Measurements from ENCODE around the gene ZNF789.

Gene ZNF789

DNA sequence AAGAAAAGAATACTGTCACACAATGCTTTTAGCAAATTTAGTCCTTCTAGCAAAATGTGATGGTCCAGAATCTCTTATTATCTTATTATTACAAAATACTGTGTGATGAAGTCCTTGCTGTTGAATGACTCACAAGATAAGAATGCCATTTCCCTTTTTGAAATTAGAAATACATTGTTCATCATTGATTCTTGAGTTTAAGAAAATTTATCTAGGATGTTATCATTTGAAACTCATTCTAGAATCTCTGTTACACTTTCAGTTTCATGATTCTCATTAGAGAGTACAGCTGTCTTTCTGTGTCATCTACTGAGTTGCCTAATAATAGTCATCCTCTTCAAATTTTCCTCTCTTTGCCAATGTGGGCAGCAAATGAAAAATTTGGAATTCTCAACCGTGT is 41.4 kb downstream of the ZNF789 start:
- H3K36me3 ChIP-seq (ENCODE audit: low read depth), result peaks cover 56% of the 10 kb centered on the region
- no peaks in the 10 kb centered on the region for H3K9me3 ChIP-seq (ENCODE audit: severe bottlenecking)
- H3K27ac ChIP-seq (ENCODE audit: poor library complexity, severe bottlenecking), result no peak overlapping the region
- H3K4me3 ChIP-seq (ENCODE audit: severe bottlenecking), result no peak overlapping the region
- H3K27me3 ChIP-seq (ENCODE audit: insufficient read depth, poor library complexity, severe bottlenecking), result no peaks in the 10 kb centered on the region
- DNase-seq (ENCODE audit: low spot score) (no peak), ATAC-seq (ENCODE audit: low read depth) (no peak)
- H3K4me1 ChIP-seq (ENCODE audit: insufficient read depth, poor library complexity, severe bottlenecking), result peaks cover 2% of the 10 kb centered on the region
- no peak for TF ChIP-seq CTCF (IDR thresholded peaks at IDR 0.05; ENCODE audit: poor library complexity, severe bottlenecking)

DNA sequence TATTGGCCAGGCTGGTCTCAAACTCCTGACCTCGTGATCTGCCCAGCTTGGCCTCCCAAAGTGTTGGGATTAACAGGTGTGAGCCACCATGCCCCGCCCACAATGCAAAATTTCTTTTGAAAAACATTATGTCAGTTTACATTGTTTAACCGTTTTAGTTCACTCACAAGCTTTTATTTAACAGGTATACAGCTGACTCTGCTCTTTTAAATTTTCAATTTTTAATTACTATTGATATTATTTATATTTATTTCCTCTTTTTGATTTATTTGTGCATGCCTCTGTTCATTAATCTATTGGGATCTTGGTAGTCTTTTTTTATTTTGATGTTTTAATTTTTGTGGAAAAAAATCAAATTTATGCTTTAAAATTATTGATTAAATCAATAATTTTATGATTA is 48.7 kb downstream of the ZNF789 start:
- H3K36me3 ChIP-seq (ENCODE audit: low read depth), result peaks cover 55% of the 10 kb centered on the region

DNA sequence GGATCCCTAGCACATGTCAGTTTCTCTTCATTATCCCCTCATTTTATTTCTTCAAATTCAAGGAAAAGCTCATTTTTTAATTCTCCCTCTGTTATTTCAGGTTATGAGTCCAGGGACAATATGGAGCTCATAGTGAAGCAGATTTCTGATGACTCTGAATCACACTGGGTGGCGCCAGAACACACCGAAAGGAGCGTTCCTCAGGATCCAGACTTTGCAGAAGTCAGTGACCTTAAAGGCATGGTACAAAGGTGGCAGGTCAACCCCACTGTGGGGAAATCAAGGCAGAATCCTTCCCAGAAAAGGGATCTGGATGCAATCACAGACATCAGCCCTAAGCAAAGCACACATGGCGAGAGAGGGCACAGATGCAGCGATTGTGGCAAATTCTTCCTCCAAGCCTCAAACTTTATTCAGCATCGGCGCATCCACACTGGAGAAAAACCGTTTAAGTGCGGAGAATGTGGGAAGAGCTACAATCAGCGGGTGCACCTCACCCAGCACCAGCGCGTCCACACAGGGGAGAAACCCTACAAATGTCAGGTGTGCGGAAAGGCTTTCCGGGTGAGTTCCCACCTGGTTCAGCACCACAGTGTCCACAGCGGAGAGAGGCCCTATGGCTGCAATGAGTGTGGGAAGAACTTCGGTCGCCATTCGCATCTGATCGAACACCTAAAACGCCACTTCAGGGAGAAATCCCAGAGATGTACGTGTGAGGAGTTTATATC is 53.2 kb downstream of the ZNF789 start:
- Histone ChIP-seq H3K4me1 (ENCODE audit: insufficient read depth, poor library complexity, severe bottlenecking) (no peaks in the 10 kb centered on the region), H3K4me3 (ENCODE audit: severe bottlenecking) (no peak overlapping the region), H3K9me3 (ENCODE audit: severe bottlenecking) (peaks cover 8% of the 10 kb centered on the region), H3K36me3 (ENCODE audit: low read depth) (peaks cover 72% of the 10 kb centered on the region), H3K27me3 (ENCODE audit: insufficient read depth, poor library complexity, severe bottlenecking) (no peaks in the 10 kb centered on the region), H3K27ac (ENCODE audit: poor library complexity, severe bottlenecking) (no peak overlapping the region)
- DNase-seq (ENCODE audit: low spot score) (no peak), ATAC-seq (ENCODE audit: low read depth) (no peak)
- TF ChIP-seq CTCF (IDR thresholded peaks at IDR 0.05; ENCODE audit: poor library complexity, severe bottlenecking), result peak; percentile 25

More for the DNA sequence above, 48.7 kb downstream of the ZNF789 start:
- Histone ChIP-seq H3K4me3 (ENCODE audit: severe bottlenecking) (no peak overlapping the region), H3K27ac (ENCODE audit: poor library complexity, severe bottlenecking) (no peak overlapping the region), H3K4me1 (ENCODE audit: insufficient read depth, poor library complexity, severe bottlenecking) (no peaks in the 10 kb centered on the region), H3K9me3 (ENCODE audit: severe bottlenecking) (no peaks in the 10 kb centered on the region), H3K27me3 (ENCODE audit: insufficient read depth, poor library complexity, severe bottlenecking) (no peaks in the 10 kb centered on the region)
- no peak for TF ChIP-seq CTCF (IDR thresholded peaks at IDR 0.05; ENCODE audit: poor library complexity, severe bottlenecking)
- DNase-seq (ENCODE audit: low spot score), result no peak
- ATAC-seq (ENCODE audit: low read depth), result no peak

- peaks cover 25% of the 10 kb centered on the region for H3K9me3 ChIP-seq (ENCODE audit: severe bottlenecking)
- no peak for DNase-seq (ENCODE audit: low spot score)
- no peak for ATAC-seq (ENCODE audit: low read depth)
- no peaks in the 10 kb centered on the region for H3K4me1 ChIP-seq (ENCODE audit: insufficient read depth, poor library complexity, severe bottlenecking)
- H3K4me3 ChIP-seq (ENCODE audit: severe bottlenecking), result no peak overlapping the region
- H3K27ac ChIP-seq (ENCODE audit: poor library complexity, severe bottlenecking), result no peak overlapping the region
- peaks cover 59% of the 10 kb centered on the region for H3K36me3 ChIP-seq (ENCODE audit: low read depth)
- no peak for TF ChIP-seq CTCF (IDR thresholded peaks at IDR 0.05; ENCODE audit: poor library complexity, severe bottlenecking)
- no peaks in the 10 kb centered on the region for H3K27me3 ChIP-seq (ENCODE audit: insufficient read depth, poor library complexity, severe bottlenecking)
Observed at GRCh38 chr7:99531354-99531765, 58.7 kb downstream of the ZNF789 start.

DNA sequence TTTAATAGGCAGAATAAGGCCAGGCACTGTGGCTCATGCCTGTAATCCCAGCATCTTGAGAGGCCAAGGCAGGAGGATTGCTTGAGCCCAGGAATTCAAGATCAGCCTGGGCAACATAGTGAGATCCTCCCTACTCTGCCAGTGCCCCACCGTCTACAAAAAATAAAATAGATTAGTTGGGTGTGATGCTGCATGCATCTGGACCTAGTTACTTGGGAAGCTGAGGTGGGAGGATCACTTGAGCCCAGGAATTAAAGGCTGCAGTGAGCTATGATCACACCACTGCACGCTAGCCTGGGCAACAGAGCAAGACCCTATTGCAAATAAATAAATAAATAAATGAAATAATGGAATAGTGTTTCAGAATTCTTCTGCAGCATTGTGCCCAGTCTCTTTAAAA is 63.0 kb downstream of the ZNF789 start:
- ATAC-seq (ENCODE audit: low read depth), result no peak
- peaks cover 21% of the 10 kb centered on the region for H3K36me3 ChIP-seq (ENCODE audit: low read depth)
- peaks cover 27% of the 10 kb centered on the region for H3K9me3 ChIP-seq (ENCODE audit: severe bottlenecking)

More for the DNA sequence above, 63.0 kb downstream of the ZNF789 start:
- Histone ChIP-seq H3K4me1 (ENCODE audit: insufficient read depth, poor library complexity, severe bottlenecking) (no peaks in the 10 kb centered on the region), H3K27me3 (ENCODE audit: insufficient read depth, poor library complexity, severe bottlenecking) (no peaks in the 10 kb centered on the region), H3K27ac (ENCODE audit: poor library complexity, severe bottlenecking) (no peak overlapping the region), H3K4me3 (ENCODE audit: severe bottlenecking) (no peak overlapping the region)
- no peak for TF ChIP-seq CTCF (IDR thresholded peaks at IDR 0.05; ENCODE audit: poor library complexity, severe bottlenecking)
- no peak for DNase-seq (ENCODE audit: low spot score)
